Measurements from ENCODE around the gene GRM8. TPM values are rescaled to one million over a fixed set of nuclear protein-coding genes. Genes with fewer than 3 reads are reported as not detected.

The GRM8 gene
- total and polyA plus RNA-seq, 10 of the 15 experiments (the other 5 are each of a cell fraction or from before 2014, with no cell fraction given), result 0.33 to 7.1 (median 0.45) TPM; not detected in 2

- peak; percentile 44; the same call in 1 of the 2 replicates for TF ChIP-seq SPI1 (IDR thresholded peaks at IDR 0.05; ENCODE audit: borderline replicate concordance, insufficient read depth, low read depth, low read length)
- no peak for TF ChIP-seq MTA2 (IDR thresholded peaks at IDR 0.05; ENCODE audit: low read depth)
- 0 out of 2 replicates have a peak, but pooled peaks have one; percentile 30 for TF ChIP-seq NFIC (IDR thresholded peaks at IDR 0.05; ENCODE audit: low read depth, low read length)
- no peak for TF ChIP-seq SREBF2 (IDR thresholded peaks at IDR 0.05; ENCODE audit: low read length)
- peak; percentile 70 for TF ChIP-seq RUNX3 (IDR thresholded peaks at IDR 0.05; ENCODE audit: low read length)
- TF ChIP-seq PKNOX1 (IDR thresholded peaks at IDR 0.05), result peak; percentile 71
Measured at GRCh38 chr7:126569402-126569801, 683.3 kb downstream of the GRM8 start (continued).

- no peak for DNase-seq (ENCODE audit: low read depth, low spot score)
- in situ Hi-C loops (cut with MboI), result no loop called here
- intact Hi-C loops (cut with micrococcal nuclease; ENCODE audit: unreplicated experiment), result loop anchor here (5.0 kb wide), 1 partner anchor 100 kb away; no protein-coding TSS in a partner anchor
- peak in 1 of 2 experiments; percentile 38; a peak in 1 of 4 replicates for TF ChIP-seq EP300 (IDR thresholded peaks at IDR 0.05; ENCODE audit: borderline replicate concordance in 1 of 2, control insufficient read depth in 1 of 2, low read depth in 2 of 2, low read length in 2 of 2)
- peak; percentile 50 for TF ChIP-seq CBFB (IDR thresholded peaks at IDR 0.05; ENCODE audit: low read depth)
- TF ChIP-seq, protein P1, sequence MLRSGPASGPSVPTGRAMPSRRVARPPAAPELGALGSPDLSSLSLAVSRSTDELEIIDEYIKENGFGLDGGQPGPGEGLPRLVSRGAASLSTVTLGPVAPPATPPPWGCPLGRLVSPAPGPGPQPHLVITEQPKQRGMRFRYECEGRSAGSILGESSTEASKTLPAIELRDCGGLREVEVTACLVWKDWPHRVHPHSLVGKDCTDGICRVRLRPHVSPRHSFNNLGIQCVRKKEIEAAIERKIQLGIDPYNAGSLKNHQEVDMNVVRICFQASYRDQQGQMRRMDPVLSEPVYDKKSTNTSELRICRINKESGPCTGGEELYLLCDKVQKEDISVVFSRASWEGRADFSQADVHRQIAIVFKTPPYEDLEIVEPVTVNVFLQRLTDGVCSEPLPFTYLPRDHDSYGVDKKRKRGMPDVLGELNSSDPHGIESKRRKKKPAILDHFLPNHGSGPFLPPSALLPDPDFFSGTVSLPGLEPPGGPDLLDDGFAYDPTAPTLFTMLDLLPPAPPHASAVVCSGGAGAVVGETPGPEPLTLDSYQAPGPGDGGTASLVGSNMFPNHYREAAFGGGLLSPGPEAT (IDR thresholded peaks at IDR 0.05; ENCODE audit: low read depth), result peak; percentile 63; the same call in 1 of the 2 replicates
- peak; percentile 89 for TF ChIP-seq RUNX3 (IDR thresholded peaks at IDR 0.05; ENCODE audit: low read length)
- TF ChIP-seq CHD2 (IDR thresholded peaks at IDR 0.05; ENCODE audit: borderline replicate concordance, low read depth, low read length), result no peak
- no peak for TF ChIP-seq SMAD5 (IDR thresholded peaks at IDR 0.05; ENCODE audit: low read depth)
- no peak for TF ChIP-seq MTA2 (IDR thresholded peaks at IDR 0.05; ENCODE audit: low read depth)
- TF ChIP-seq EED (IDR thresholded peaks at IDR 0.05; ENCODE audit: low read depth), result 0 out of 2 replicates have a peak, but pooled peaks have one; percentile 33
- TF ChIP-seq IRF4 (IDR thresholded peaks at IDR 0.05; ENCODE audit: low read depth, low read length), result peak; percentile 59; the same call in 1 of the 2 replicates
- TF ChIP-seq SMARCA5 (IDR thresholded peaks at IDR 0.05), result no peak
- TF ChIP-seq FOXM1 (IDR thresholded peaks at IDR 0.05; ENCODE audit: low read depth, low read length), result peak; percentile 48; the same call in 1 of the 2 replicates
- TF ChIP-seq, protein P2, sequence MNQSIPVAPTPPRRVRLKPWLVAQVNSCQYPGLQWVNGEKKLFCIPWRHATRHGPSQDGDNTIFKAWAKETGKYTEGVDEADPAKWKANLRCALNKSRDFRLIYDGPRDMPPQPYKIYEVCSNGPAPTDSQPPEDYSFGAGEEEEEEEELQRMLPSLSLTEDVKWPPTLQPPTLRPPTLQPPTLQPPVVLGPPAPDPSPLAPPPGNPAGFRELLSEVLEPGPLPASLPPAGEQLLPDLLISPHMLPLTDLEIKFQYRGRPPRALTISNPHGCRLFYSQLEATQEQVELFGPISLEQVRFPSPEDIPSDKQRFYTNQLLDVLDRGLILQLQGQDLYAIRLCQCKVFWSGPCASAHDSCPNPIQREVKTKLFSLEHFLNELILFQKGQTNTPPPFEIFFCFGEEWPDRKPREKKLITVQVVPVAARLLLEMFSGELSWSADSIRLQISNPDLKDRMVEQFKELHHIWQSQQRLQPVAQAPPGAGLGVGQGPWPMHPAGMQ (IDR thresholded peaks at IDR 0.05; ENCODE audit: borderline replicate concordance), result no peak
- TF ChIP-seq CBX5 (IDR thresholded peaks at IDR 0.05; ENCODE audit: low read depth), result no peak
- no peak for TF ChIP-seq LARP7 (IDR thresholded peaks at IDR 0.05)
- peak; percentile 68; the same call in 1 of the 2 replicates for TF ChIP-seq NFIC (IDR thresholded peaks at IDR 0.05; ENCODE audit: low read depth, low read length)
- TF ChIP-seq YY1 (IDR thresholded peaks at IDR 0.05; ENCODE audit: low read depth, low read length), result peak; percentile 28; the same call in 1 of the 2 replicates
- TF ChIP-seq JUNB (IDR thresholded peaks at IDR 0.05), result peak; percentile 72
Measured at GRCh38 chr7:126557271-126557670, 695.5 kb downstream of the GRM8 start.

More at GRCh38 chr7:126557271-126557670, 695.5 kb downstream of the GRM8 start:
- RAD21 ChIA-PET (ENCODE audit: unreplicated experiment), result interaction anchor here (1.1 to 2.3 kb wide), 4 partner anchors 9 to 144 kb away, joined by 3 to 11 read pairs (median 4); no protein-coding TSS in a partner anchor
- H3K27me3 ChIP-seq (replicated peaks in 1 of 2; ENCODE audit: control insufficient read depth in 2 of 2, insufficient read depth in 2 of 2, low read length in 1 of 2), result no peaks in the 10 kb centered on the region
- SMC1A ChIA-PET (ENCODE audit: uncharacterized antibody, unreplicated experiment), result interaction anchor here (0.9 to 3.8 kb wide), 6 partner anchors 9 to 144 kb away, joined by 3 to 25 read pairs (median 4); no protein-coding TSS in a partner anchor
- H3K4me3 ChIP-seq, result no peak overlapping the region; the same call in 1 of the 2 replicates
- no peaks in the 10 kb centered on the region for H3K4me1 ChIP-seq (ENCODE audit: control insufficient read depth, insufficient read depth, low read length)
- 0% methylated on average over 4 of the region's 4 CpGs for WGBS (ENCODE audit: insufficient coverage, insufficient replicate concordance, low lambda C conversion rate, missing lambda C conversion rate)
- POLR2A ChIA-PET, result no interaction called here
- peak overlapping the region; percentile 52 for H2AFZ ChIP-seq (ENCODE audit: control insufficient read depth, low read depth, low read length)
- FAIRE-seq (no peak), ATAC-seq (peak; percentile 83)
- CTCF ChIA-PET, result interaction anchor here (0.9 to 1.4 kb wide), 4 partner anchors 10 to 50 kb away, joined by 3 to 6 read pairs (median 4); no protein-coding TSS in a partner anchor
- H3K36me3 ChIP-seq (ENCODE audit: control insufficient read depth in 2 of 2, insufficient read depth in 2 of 2, low read length in 1 of 2), result no peaks in the 10 kb centered on the region
- H3K9me3 ChIP-seq (replicated peaks; ENCODE audit: control insufficient read depth, insufficient read depth, low read length), result no peaks in the 10 kb centered on the region; the same call in 2 of the 3 replicates
- no peak overlapping the region for H3K9ac ChIP-seq (ENCODE audit: control insufficient read depth, insufficient read depth, low read length)
- peak overlapping the region; percentile 31; the same call in 1 of the 2 replicates for H3K27ac ChIP-seq (ENCODE audit: control insufficient read depth, insufficient read depth)
- no peaks in the 10 kb centered on the region for H3K79me2 ChIP-seq (ENCODE audit: control insufficient read depth, insufficient read depth, low read length)
- no peaks in the 10 kb centered on the region for H4K20me1 ChIP-seq (ENCODE audit: control insufficient read depth, insufficient read depth)
- BruUV-seq (replicated peaks), result no TSS peak
- peak overlapping the region; percentile 12 for H3K4me2 ChIP-seq (ENCODE audit: control insufficient read depth, insufficient read depth)

Measured in GM12878 (cell line).